Measurements from ENCODE around the gene RDX. TPM values are rescaled to one million over a fixed set of nuclear protein-coding genes. Genes with fewer than 3 reads are reported as not detected.

RDX gene
- total RNA-seq, 1 experiment from 2014 or later = 76.8 TPM

DNA sequence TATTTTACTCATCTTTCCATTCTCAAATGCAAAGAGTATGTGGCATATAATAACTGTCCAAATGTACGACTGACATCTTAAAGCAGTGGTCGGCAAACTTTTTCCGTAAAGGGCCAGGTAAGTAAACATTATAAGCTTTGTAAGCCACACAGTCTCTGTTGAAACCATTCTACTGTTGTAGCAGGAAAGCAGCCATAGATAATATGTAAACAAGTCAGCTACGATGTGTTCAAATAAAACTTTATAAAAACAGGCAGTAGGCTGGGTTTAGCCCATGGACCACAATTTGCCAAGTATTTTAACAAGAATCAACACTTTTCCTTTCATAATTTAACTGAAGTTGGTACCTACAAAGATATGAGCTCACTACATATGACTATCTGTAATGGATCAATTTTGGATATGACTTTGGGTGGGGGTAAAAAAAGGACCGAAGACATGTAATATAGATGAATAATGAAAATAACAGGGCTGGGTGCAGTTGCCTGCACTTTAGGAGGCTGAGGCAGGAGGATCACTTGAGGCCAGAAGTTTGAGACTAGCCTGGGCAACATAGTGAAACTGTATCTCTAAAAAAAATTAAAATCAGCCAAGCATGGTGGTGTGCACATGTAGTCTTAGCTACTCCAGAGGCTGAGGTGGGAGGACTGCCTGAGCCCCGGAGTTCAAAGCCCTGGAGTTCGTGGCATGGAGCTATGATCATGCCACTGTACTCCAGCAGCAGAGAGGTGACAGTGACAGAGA lies 5.7 kb downstream of the RDX start:
- CTCF ChIA-PET = interaction anchor here (0.6 kb wide), 1 partner anchor 50 kb away, joined by 3 read pairs; no protein-coding TSS in a partner anchor
- intact Hi-C loops (cut with micrococcal nuclease; ENCODE audit: unreplicated experiment) = loop anchor here (5.0 kb wide), 1 partner anchor 67 kb away; no protein-coding TSS in a partner anchor
- TF ChIP-seq, protein P1, sequence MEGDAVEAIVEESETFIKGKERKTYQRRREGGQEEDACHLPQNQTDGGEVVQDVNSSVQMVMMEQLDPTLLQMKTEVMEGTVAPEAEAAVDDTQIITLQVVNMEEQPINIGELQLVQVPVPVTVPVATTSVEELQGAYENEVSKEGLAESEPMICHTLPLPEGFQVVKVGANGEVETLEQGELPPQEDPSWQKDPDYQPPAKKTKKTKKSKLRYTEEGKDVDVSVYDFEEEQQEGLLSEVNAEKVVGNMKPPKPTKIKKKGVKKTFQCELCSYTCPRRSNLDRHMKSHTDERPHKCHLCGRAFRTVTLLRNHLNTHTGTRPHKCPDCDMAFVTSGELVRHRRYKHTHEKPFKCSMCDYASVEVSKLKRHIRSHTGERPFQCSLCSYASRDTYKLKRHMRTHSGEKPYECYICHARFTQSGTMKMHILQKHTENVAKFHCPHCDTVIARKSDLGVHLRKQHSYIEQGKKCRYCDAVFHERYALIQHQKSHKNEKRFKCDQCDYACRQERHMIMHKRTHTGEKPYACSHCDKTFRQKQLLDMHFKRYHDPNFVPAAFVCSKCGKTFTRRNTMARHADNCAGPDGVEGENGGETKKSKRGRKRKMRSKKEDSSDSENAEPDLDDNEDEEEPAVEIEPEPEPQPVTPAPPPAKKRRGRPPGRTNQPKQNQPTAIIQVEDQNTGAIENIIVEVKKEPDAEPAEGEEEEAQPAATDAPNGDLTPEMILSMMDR (IDR thresholded peaks at IDR 0.05; ENCODE audit: unreplicated experiment) = no peak
- no peaks in the 10 kb centered on the region for H3K27me3 Mint-ChIP-seq (ENCODE audit: unreplicated experiment)
- no TSS peak for BruUV-seq (replicated peaks)
- no peak overlapping the region for H3K27ac Mint-ChIP-seq (ENCODE audit: unreplicated experiment)
- no peak for DNase-seq
- H3K36me3 Mint-ChIP-seq (ENCODE audit: insufficient read depth, unreplicated experiment) = peaks cover 20% of the 10 kb centered on the region
- H3K4me3 Mint-ChIP-seq (ENCODE audit: low read depth, unreplicated experiment) = no peak overlapping the region
- H3K9me3 Mint-ChIP-seq (ENCODE audit: low read depth, unreplicated experiment) = no peaks in the 10 kb centered on the region
- H3K4me1 Mint-ChIP-seq (ENCODE audit: low read depth, unreplicated experiment) = peaks cover 7% of the 10 kb centered on the region

DNA sequence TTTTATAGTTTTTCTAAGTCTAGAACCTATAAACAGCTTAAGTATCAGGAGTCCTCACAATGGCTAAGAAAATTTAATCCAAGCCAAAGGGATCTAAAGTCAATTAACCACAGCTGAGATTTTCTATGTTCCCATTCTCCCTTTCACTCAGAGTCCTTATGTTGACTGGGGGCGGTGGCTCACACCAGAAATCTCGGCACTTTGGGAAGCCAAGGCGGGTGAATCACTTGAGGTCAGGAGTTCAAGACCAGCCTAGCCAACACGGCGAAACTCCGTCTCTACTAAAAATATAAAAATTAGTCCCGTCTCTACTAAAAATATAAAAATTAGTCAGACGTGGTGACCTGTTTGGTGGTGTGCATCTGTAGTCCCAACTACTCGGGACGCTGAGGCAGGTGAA lies 6.9 kb downstream of the RDX start:
- CTCF ChIA-PET = interaction anchor here (0.6 kb wide), 1 partner anchor 823 kb away, joined by 3 read pairs; no protein-coding TSS in a partner anchor
- DNase-seq = no peak
- intact Hi-C loops (cut with micrococcal nuclease; ENCODE audit: unreplicated experiment) = loop anchor here (10.0 kb wide), 1 partner anchor 55 kb away; no protein-coding TSS in a partner anchor

DNA sequence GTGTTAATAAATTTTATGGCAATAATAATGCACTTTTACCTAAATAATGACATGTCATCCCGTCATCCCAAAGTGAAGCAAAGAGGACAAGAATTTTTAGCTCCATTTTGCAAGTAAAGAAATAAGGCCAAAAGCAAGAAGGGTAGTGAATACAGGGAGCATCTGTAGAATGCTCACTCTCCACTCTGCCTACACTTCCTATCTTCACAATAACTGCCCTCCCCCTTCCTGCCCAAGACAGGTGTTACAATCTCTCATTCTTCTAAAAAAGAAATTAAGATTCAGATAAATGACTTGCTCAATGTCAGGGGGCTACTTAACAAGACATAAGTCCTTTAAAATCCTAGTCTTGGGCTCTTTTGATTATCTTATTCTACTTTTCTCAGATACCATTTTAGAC lies 8.9 kb downstream of the RDX start:
- intact Hi-C loops (cut with micrococcal nuclease; ENCODE audit: unreplicated experiment) = loop anchor here (10.0 kb wide), 1 partner anchor 53 kb away; no protein-coding TSS in a partner anchor
- Mint-ChIP-seq H3K9me3 (ENCODE audit: low read depth, unreplicated experiment) (no peaks in the 10 kb centered on the region), H3K27me3 (ENCODE audit: unreplicated experiment) (no peaks in the 10 kb centered on the region), H3K4me1 (ENCODE audit: low read depth, unreplicated experiment) (peaks cover 8% of the 10 kb centered on the region), H3K36me3 (ENCODE audit: insufficient read depth, unreplicated experiment) (no peaks in the 10 kb centered on the region), H3K4me3 (ENCODE audit: low read depth, unreplicated experiment) (no peak overlapping the region), H3K27ac (ENCODE audit: unreplicated experiment) (no peak overlapping the region)
- CTCF ChIA-PET = interaction anchor here (0.6 kb wide), 1 partner anchor 14 kb away, joined by 3 read pairs; no protein-coding TSS in a partner anchor
- no TSS peak for BruUV-seq (replicated peaks)
- DNase-seq = no peak
- TF ChIP-seq, protein P1 (IDR thresholded peaks at IDR 0.05; ENCODE audit: unreplicated experiment) = no peak

More for the DNA sequence above, 6.9 kb downstream of the RDX start:
- BruUV-seq (replicated peaks) = no TSS peak
- Mint-ChIP-seq H3K36me3 (ENCODE audit: insufficient read depth, unreplicated experiment) (peaks cover 11% of the 10 kb centered on the region), H3K9me3 (ENCODE audit: low read depth, unreplicated experiment) (no peaks in the 10 kb centered on the region), H3K4me3 (ENCODE audit: low read depth, unreplicated experiment) (no peak overlapping the region), H3K27ac (ENCODE audit: unreplicated experiment) (no peak overlapping the region), H3K4me1 (ENCODE audit: low read depth, unreplicated experiment) (peaks cover 8% of the 10 kb centered on the region), H3K27me3 (ENCODE audit: unreplicated experiment) (no peaks in the 10 kb centered on the region)
- TF ChIP-seq, protein P1 (IDR thresholded peaks at IDR 0.05; ENCODE audit: unreplicated experiment) = no peak

DNA sequence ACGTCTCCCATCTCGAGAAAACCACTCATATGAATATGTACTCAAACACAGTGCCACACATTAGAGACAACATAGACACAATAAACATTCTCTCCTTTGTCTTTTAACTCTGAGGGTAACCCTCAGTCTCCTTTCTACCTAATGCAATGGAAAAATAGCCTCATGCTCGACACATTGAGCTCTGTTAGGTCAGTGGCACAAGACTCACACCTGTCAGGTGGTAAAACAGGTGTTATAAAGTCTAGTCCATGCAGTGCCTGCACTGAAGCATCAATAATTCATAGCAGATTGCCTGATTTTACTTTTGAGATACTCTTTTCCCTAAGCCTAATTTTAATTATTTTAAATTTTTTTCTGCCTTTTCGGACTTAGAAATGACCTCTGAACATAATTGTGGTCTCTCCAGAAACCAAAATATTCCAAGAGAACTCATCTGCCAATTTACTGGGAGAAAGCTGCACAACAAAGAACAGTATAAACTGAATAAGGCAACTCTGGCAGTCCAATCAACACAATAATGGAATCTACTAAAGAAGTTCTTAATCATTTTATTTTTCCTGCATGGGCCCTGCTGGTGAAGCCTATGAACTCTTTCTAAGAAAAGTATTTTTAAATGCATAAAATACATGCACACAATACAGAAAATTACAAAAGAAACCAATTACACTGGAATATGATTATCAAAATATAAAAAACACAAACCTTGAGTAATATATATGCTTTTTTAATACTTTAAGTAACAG lies 9.9 kb downstream of the RDX start:
- Mint-ChIP-seq H3K27me3 (ENCODE audit: unreplicated experiment) (no peaks in the 10 kb centered on the region), H3K4me3 (ENCODE audit: low read depth, unreplicated experiment) (no peak overlapping the region), H3K27ac (ENCODE audit: unreplicated experiment) (peak overlapping the region; percentile 15), H3K9me3 (ENCODE audit: low read depth, unreplicated experiment) (no peaks in the 10 kb centered on the region), H3K36me3 (ENCODE audit: insufficient read depth, unreplicated experiment) (no peaks in the 10 kb centered on the region), H3K4me1 (ENCODE audit: low read depth, unreplicated experiment) (peaks cover 8% of the 10 kb centered on the region)
- BruUV-seq (replicated peaks) = no TSS peak
- intact Hi-C loops (cut with micrococcal nuclease; ENCODE audit: unreplicated experiment) = loop anchor here (10.0 kb wide), 1 partner anchor 52 kb away; no protein-coding TSS in a partner anchor
- TF ChIP-seq, protein P1 (IDR thresholded peaks at IDR 0.05; ENCODE audit: unreplicated experiment) = no peak
- CTCF ChIA-PET = no interaction called here
- no peak for DNase-seq
